ENCODE data around the gene MYF5.

The MYF5 gene

DNA sequence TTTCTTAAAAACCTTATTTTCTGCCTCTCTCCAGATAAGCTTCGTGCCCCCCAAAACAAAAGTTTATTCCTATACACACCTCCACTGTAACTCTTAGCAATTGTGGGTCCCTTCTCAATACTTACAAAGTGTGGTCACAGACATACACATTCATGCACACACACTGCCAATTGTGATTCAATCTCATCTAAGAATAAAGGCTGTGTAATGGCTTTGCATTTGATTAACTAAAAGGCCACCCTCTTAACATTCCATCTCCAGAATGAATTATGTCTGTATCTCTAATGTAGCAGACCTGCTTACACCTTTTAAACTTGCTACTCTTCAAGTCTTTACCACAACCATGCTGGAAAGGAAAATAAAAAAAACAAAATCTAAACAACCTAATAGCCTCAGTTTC lies 49.5 kb downstream of the MYF5 start:
- no peak for DNase-seq (ENCODE audit: low read depth)

DNA sequence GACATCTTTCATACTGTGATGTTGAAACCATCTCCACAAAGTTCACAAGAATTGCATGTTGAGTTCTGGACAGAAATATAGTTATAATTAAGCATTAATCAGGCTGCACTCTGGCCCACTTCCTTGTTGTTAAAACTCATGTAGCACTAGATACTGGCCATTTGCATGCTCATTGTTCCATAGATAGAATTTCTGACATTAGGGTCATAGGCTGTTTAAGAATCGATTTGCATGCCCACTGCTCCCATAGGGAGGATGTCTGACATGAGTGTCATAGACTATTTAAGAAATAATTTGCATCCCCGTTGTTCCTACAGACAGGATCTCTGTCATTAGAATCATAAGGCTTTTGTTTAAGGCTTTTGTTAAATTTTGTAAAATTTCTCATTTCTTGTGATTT lies 50.2 kb downstream of the MYF5 start:
- no peak for DNase-seq (ENCODE audit: low read depth)

All from stromal cell of bone marrow (primary cell).